GM18498 (cell line): ENCODE results near the gene TMEM240.
"Not testable (repeated sequence)": the region's sequence is repeated elsewhere in the genome, so short reads cannot be mapped to it uniquely, and the experiment has no call there.

Experiments
- ATAC-seq: cut with Tn5 transposase; IDR thresholded peaks from one replicate; pipeline ENCODE4 v1.9.1; 2021; ENCODE audit warnings: mild to moderate bottlenecking, moderate library complexity; ENCODE audit not compliant: unreplicated experiment

The TMEM240 gene

DNA sequence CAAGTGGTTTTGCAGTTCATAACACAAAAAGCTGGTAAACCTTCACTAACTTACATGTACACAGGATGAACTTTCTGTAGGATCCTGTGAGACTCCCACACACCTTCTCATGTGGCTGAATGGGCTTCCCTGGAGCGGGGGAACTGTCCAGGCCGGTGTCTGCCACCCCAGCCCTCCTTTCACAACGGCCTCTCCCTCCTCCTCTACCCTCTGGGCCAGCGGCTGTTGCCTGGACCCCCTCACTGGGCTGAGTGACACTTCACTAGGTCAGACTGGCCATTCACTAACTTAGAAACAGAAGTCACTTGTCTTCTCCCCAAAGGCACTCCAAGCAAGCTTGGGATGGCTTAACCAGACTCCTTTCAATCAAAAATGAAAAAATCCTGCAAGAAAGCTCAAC, 18.2 kb upstream of the TMEM240 start:
- no peak for ATAC-seq

DNA sequence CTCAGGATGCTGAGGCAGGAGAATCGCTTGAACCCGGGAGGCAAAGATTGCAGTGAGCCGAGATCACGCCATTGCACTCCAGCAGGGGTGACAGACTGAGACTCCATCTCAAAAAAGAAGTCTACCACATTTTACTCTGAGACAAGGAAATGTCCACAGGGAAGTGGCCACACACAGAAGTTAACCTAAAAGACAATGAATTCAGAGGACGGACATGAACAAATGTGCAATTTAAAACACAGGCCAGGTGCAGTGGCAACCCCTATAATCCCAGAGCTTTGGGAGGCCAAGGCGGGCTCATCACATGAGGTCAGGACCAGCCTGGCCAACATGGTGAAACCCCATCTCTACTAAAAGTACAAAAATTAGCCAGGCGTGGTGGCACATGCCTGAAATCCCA, 17.3 kb upstream of the TMEM240 start:
- ATAC-seq = not testable (repeated sequence)

DNA sequence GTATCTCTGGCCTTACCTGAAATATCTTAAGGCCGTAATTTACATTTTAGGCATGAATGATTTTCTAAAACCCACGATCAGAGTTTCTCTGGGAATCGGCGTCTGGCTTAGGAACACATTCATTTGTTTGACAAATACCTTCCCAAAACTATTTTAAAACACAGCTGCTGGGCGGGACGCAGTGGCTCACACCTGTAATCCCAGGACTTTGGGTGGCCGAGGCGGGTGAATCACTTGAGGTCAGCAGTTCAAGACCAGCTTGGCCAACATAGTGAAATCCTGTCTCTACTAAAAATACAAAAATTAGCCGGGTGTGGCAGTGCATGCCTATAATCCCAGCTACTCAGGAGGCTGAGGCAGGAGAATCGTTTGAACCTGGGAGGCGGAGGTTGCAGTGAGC, 16.5 kb upstream of the TMEM240 start:
- ATAC-seq = not testable (repeated sequence)

DNA sequence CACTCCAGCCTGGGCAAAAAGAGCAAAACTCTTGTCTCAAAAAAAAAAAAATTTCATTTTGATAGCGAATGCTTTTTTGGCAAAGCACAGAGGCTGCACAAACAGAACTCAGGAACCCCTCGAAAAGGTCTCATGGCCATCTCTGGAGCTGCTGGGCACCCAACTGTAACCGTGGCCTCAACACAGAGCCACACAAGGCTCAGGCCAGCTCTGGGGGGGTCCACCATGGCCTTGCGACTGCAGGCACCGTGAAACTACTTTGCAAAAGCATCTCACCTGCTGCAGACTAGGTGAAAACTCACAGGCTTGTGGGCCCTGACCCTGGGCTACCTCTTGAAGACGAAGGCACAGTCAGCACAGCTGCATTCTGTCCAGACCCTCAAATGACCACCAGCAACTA, 16.1 kb upstream of the TMEM240 start:
- ATAC-seq = no peak

DNA sequence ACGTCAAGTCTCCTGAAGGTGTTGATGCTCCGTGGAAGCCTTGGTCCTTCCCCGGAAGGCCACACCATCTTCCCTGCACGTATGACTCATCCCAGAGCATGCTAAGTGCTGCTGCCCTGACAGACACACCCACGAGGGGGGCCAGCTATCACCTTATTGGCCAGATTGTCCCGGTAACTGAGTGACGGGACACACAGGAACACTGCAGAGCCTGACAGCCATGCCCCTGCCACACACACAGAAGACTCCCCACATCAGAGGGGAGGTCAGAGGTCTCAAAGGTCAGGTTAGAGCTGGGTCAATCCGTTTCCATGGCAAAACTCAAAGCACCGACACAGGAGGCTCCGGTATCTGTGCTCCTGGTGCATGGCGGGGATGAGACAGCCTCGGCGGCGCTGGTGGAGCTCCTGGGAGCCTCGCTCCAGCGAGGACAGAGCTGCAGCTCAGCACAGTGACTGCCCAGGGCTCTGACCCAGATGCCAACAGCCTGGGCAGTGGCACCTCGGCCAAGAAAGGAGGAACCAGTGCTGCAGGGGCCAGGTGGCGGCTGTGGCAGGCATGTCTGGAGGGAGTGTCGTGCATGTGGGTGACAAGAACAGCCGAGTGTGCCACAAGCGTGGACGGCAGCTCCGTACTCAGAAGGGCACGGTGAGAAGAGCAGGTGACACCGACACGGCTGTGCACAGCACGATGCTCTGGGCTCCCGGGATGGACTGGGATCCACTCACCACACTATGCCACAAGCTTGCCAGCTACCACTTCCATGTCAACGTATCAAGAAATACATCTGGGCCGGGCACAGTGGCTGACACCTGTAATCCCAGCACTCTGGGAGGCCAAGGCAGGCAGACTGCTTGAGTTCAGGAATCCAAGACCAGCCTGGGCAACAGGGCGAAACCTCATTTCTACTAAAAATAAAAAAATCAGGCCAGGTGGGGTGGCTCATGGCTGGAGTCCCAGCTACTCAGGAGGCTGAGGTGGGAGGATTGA, 14.8 kb upstream of the TMEM240 start:
- no peak for ATAC-seq

DNA sequence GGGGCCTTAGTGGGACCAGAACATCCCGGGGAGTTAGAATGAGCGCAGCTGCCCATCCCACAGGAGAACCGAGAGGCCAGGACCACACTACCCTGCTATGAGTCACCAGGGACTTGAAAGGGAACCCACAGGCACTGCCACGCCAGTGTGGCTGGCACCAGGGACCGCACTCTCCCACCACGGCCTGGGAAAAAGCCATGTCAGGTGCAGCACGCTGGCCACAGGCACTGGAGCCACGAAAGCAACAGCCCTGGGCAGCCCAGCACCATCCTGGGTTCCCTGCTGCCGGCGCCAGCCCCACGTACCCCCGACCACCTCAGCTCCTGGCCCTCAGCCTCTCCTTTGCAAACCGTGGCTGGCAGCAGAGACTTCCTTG, 14.1 kb upstream of the TMEM240 start:
- no peak for ATAC-seq

DNA sequence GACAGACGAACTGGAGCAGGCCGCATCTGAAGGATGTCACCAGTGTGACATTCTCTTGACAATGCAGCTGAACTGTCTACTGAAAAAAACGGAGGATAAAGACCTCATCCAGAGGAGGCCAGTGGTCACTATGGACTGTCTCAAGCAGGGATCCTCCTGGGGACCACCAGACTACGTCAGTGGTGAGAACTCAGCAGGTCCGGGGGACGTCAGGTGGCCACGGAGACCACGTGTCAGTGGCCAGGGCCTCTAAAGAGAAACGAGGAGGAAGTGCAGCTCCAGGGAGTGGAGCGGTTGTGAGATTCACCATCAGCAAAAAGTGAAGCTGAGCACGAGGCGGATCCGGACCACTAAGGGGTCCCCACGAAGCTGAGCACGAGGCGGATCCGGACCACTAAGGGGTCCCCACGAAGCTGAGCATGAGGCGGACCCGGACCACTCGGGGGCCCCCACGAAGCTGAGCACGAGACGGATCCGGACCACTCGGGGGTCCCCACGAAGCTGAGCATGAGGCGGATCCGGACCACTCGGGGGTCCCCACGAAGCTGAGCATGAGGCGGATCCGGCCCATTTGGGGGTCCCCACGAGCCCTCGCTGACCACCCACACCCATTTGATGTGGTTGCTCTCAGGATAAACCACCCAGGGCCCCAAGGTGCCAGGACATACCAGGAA, 13.5 kb upstream of the TMEM240 start:
- ATAC-seq = no peak

DNA sequence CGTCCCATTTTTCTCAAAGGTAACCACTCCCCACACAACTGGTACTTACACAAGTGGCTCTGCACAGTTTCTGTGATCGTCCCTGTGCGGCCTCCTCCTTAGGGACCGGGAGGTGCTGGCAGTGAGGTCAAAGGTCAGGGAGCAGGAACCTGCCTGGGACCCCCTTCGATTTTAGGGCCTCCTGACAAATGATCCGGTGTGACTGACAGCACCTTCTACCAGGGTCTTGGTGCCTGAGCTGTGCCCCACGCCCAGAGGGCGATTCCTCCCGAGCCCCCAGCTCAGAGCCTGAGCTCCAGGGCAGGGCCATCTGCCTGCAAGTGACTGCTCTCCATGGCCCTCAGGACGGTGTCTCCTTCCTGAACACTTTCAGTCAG, 11.8 kb upstream of the TMEM240 start:
- no peak for ATAC-seq

DNA sequence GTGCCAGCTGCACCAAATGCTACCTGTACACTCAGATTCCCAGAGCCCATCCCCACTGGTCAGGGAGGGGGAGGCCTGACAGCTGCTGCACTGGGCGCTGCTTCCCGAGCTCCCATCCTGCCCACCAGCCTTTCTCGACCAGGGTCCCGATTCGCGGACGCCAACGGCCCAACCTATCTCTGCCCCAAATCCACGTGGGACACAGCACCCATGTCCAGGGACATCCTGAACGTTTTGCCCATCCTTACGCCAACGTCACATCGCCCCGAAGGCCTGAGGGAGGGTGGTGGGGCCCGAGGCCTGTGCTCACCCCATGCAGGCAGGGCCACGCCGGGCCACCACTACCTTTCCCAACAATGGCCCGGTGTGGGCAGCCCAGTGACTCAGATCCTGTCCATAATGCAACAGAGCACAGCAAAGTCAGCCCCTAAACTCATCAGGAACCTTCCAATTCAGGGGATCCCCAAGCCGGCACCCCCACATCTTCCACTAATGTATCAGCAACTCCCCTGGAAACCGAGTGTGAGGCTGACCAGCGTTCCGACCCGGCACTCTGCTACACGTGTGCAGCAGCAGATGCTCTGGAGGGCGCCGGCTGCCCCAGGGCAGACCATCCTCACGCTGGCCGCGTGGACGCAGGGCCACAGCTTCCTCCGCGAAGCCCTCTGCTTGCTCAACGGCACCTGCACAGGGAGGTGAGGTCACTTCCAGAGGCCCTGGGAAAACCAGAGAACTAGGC, 11.3 kb upstream of the TMEM240 start:
- ATAC-seq = no peak

DNA sequence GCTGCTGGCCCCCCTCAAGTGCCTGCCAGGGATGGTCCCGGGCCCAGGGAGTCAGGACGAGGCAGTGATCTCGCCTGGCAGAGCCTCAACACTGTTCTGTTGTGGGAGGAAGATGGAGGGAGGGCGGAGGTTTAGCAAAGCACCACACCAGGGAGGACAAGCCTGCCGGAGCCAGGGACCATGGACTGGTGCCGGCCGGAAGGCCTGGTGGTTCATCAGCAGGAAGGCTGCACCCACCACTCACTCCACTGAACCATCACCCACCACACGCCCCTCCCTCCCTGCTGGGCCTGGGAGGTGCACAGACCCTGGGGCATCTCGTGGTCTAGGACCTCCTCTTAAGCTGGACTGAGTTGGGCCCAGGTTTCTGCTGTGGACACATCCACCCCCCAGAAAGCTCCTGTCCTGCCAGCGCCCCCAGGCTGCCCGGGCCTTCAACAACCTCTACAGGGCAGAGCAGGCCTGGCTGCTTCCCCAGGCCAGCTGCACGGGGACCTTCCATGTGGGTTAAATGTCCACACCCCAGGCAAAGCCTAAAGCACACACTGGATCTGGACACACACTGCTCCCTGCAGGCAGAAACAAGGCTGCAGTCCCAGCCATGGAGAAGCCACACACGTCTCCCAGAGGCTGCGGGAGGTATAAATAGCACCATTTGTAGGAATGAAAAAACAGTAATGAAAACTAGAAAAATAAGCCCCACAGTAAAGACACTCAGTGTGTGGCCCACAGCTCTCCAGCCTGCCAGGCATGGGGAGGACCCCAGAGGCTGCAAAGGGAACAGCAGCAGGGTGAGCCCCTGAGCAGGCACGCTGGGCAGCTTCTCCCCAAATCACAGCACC, 10.4 kb upstream of the TMEM240 start:
- ATAC-seq = no peak

DNA sequence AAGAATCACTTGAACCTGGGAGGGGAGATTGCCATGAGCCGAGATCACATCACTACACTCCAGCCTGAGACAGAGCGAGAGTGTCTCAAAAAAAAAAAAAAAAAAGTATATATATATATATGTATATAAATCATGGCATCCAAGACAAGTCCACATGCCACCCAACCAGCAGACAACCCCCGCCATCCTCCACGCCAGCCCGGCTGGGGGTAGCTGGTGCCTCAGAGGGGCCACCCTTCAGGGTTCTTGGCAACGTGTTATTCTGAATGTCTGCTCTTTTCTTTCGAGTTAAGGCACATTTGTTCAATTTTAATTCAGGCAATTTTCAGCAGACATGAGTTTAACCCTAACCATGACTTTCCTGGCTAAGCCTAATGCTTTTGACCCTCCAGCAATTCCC, 9.7 kb upstream of the TMEM240 start:
- no peak for ATAC-seq

DNA sequence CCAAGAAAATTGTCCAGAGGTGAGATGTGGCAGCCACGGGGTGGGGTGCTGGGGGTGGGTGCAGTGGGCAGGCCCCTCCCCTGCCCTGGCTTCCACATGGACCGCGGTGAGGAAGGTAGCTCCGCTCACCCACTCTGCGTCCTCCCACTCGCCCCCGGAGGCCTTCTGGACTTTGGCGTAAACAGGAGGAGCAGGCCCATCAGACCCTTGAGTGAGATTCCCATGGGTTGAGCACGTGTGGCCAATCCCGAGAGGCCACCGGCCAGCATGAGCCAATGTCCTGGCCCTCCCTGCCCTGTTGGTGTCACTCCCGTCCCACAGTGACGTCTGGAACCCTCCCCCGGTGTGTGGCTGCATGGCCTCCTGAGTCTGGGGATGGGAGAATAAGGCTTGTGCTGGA, 8.2 kb upstream of the TMEM240 start:
- no peak for ATAC-seq

DNA sequence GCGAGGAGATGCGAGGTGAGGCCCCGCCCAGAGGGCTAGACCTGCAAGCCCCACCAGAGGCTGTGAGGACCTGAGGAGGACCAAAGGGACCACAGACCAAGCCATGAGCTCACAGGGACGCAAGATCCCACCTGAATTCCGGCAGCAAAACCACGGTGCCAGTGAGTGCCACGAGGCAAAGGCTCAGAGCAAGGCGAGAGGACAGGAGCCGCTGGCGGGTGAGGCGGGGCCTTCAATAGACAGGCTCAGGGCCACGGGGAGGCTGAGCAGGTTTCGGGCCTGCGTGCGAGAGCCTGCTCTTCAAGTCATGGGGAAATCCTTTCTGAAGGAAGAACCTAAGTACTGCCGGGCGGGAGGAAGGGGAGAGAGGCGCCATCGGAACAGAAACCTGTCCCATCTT, 7.1 kb upstream of the TMEM240 start:
- no peak for ATAC-seq

DNA sequence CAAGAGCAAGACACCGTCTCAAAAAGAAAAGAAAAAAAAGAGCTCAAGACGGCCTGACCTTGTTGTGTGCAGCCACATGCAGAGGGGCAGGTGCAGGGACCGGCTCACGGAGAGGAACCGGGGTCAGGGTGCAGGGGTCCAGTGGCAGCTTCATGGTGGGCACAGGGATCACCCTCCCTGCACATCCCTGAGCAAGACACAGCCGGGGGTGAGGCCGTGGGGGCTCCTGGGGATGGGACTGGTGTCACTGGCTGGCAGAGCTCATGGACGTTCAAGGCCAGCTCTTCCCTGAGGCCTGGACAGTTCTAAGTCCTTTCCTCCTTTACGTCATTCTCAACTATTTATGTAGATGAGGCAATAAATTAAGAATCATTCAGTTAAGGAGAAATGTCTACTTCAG, 6.6 kb upstream of the TMEM240 start:
- no peak for ATAC-seq

DNA sequence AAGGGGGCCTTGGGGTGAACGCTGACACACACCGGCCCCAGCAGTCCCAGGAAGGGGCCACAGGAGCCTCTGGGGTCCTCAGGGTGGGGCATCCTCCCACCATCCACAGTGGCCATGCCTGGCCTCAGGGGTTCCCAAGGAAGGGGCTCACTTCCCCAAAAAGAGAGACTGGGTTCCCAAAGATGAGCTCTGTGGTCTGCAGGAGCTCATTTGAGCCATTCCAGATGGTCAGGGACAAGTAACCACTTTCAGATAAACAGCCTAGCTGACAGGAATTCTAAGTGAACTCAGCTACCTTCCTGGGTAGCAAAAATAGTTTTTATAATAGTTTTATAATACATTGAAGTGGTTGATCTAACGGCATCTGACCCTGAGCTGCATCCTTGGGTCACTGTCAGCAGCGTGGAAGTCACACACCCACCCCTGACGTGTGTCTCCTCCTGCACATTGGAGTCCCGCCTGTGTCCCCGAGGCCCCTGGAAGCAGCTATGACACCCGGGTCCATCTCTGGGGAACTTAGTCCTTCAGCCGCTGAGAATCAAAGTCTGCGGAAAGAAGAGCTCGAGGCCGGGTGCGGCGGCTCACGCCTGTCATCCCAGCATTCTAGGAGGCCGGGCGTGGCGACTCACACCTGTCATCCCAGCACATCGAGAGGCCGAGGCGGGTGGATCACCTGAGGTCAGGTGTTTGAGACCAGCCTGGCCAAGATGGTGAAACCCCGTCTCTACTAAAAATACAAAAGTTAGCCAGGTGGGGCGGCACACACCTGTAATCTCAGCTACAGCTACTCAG, 5.7 kb upstream of the TMEM240 start:
- no peak for ATAC-seq

DNA sequence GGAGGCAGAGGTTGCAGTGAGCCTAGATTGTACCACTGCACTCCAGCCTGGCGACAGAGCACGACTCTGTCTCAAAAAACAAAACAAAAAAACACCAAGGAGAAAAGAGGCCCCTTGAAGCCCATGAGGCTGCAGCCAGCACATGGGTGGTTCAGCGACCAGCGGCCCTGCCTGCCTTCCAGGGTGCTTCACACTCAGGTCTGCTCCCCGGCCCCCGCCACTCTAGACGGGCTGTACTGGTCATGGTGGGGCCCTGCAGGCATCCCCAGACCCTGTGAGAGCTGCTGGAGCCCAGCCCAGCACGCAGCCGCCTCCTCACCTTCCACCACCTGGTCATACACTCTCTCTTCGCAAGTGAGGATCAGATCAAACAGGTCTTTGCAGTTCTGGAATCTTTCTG, 4.1 kb upstream of the TMEM240 start:
- no peak for ATAC-seq

DNA sequence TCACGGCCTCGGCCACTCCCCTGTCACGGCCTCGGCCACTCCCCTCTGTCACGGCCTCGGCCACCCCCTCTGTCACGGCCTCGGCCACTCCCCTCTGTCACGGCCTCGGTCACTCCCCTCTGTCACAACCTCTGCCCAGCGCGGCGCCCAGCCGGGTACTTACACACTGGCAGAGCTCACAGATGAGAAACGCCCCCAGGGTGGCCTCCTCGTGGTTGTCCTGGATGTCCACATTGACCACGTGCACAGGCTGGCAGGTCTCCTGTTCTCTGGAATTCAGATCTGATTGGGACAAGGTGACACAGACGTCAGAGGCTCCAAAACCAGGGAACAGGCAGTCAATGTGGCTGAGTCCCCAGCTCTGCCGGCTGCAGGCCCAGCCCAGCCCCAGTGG, 3.3 kb upstream of the TMEM240 start:
- ATAC-seq = no peak

DNA sequence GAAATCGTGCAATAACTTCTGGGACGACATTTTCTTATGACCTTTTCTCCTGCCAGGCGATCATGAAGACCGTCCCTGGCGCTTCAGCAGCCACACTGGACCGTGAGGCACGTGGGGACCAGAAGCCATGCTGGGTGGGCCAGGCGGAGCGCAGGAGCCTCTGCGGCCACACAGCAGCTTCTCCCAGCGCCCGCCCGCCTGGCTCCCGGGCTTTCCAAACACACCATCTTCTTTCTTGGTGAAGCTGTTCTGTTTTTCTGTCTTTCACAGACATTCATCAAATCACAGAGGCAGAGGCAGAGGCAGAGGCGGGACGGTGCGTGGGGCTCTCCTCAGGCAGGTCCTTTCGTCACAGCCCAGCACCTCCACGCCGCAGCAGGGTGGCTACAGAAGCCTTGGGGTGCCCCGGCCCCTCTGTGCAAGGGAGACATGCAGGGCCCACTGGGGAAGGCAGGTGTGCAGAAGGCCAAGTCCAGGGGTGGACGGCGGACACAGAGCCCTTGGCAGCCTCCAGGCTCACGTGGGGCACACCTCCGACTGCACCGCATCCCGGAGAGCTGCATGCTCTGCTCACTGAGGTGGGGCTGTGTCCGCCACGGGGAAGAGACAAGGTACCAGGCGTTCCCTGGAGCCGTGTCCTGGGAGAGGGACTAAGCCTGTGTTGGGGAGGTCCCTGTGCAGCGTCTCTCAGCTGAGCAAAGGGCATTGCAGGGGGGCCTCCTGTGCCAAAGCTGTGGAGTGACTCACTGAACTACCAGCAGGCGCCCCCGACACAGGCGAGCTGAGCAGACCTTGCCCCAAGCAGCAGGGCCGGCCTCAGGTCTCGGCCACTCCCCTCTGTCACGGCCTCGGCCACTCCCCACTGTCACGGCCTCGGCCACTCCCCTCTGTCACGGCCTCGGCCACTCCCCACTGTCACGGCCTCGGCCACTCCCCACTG, 2.6 kb upstream of the TMEM240 start:
- ATAC-seq = no peak
